MCF 10A (cell line): ENCODE results near the gene CCT6B. TPM values are rescaled to one million over a fixed set of nuclear protein-coding genes. Genes with fewer than 3 reads are reported as not detected.
"Not testable (repeated sequence)": the region's sequence is repeated elsewhere in the genome, so short reads cannot be mapped to it uniquely, and the experiment has no call there.

Experiments
- BruUV-seq: library from RNA; stranded (reverse); fragments of 400-500 nt; replicated peaks from 2 replicates; lab custom pipeline; 2021; lab: Mats Ljungman, UMichigan
- CTCF ChIA-PET: fragments of 300-600 bp; sonication (Branson Sonifier 250); formaldehyde crosslinking; extraction: SDS; loops from one replicate; lab custom pipeline; 2021; ENCODE audit warnings: antibody characterized with exemption, inconsistent platforms; lab: Yijun Ruan, JAX
- POLR2A ChIA-PET: fragments of 300-600, 350-650 bp; sonication (Branson Sonifier 250); formaldehyde crosslinking; extraction: SDS; loops from one replicate; lab custom pipeline; 2020; ENCODE audit warnings: antibody characterized with exemption, inconsistent platforms; lab: Yijun Ruan, JAX
- DNase-seq: peaks from one replicate; pipeline ENCODE4 v3.0.0-alpha.2; 2018; ENCODE audit not compliant: unreplicated experiment
- H3K27ac Mint-ChIP-seq: one replicate; pipeline ENCODE4 v1.8.0; 2022; ENCODE audit warnings: mild to moderate bottlenecking, low read depth, mixed read lengths; ENCODE audit not compliant: unreplicated experiment
- H3K27me3 Mint-ChIP-seq: one replicate; pipeline ENCODE4 v1.8.0; 2022; ENCODE audit warnings: mixed read lengths; ENCODE audit not compliant: insufficient read depth, unreplicated experiment
- H3K36me3 Mint-ChIP-seq: one replicate; pipeline ENCODE4 v1.8.0; 2022; ENCODE audit warnings: mild to moderate bottlenecking, moderate library complexity, mixed read lengths; ENCODE audit not compliant: insufficient read depth, unreplicated experiment
- H3K4me1 Mint-ChIP-seq: one replicate; pipeline ENCODE4 v1.8.0; 2022; ENCODE audit warnings: mixed read lengths; ENCODE audit not compliant: insufficient read depth, unreplicated experiment
- H3K4me3 Mint-ChIP-seq: one replicate; pipeline ENCODE4 v1.8.0; 2022; ENCODE audit warnings: mild to moderate bottlenecking, moderate library complexity, mixed read lengths; ENCODE audit not compliant: unreplicated experiment
- H3K9me3 Mint-ChIP-seq: one replicate; pipeline ENCODE4 v1.8.0; 2022; ENCODE audit warnings: mixed read lengths; ENCODE audit not compliant: unreplicated experiment
- intact Hi-C: fragments of 100-400 bp; cut with micrococcal nuclease; formaldehyde crosslinking; loops from 2 replicates; pipeline ENCODE4 v1.14.1; 2022
- total RNA-seq: library from RNA; stranded (reverse); gene quantifications from 2 replicates; pipeline ENCODE4 v1.2.3, GENCODE V29; 2022
- TF ChIP-seq, protein P1 (sequence below): fragments of 200-600 bp; IDR thresholded peaks from one replicate; pipeline ENCODE4 v1.8.0; 2022; ENCODE audit warnings: antibody characterized with exemption, mild to moderate bottlenecking; ENCODE audit not compliant: unreplicated experiment

Gene CCT6B
- total RNA-seq, 1 experiment from 2014 or later: 5.7 TPM

DNA sequence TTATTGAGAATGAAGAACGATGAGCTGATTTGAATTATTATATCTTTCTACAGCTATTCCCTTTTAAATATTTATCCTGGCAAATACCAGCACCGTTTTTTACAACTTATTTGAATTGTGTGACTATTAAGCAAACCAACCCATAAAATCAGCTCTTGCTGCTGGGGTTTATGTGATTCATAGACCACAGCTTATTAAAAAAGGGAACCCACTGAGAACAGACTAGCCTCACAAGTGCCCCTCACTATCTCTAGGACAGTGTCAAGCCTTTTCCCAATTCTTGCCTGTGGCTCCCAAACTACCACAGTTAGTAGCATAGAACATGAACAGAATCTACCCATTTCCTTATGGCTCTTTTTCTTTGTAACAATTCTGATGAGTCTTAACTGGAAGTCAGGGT, 12.9 kb upstream of the CCT6B start:
- CTCF ChIA-PET: interaction anchor here (0.5 to 2.0 kb wide), 4 partner anchors 146 to 772 kb away, joined by 3 to 6 read pairs (median 3); partner anchors contain the start of gene RAD51D
- TF ChIP-seq, protein P1, sequence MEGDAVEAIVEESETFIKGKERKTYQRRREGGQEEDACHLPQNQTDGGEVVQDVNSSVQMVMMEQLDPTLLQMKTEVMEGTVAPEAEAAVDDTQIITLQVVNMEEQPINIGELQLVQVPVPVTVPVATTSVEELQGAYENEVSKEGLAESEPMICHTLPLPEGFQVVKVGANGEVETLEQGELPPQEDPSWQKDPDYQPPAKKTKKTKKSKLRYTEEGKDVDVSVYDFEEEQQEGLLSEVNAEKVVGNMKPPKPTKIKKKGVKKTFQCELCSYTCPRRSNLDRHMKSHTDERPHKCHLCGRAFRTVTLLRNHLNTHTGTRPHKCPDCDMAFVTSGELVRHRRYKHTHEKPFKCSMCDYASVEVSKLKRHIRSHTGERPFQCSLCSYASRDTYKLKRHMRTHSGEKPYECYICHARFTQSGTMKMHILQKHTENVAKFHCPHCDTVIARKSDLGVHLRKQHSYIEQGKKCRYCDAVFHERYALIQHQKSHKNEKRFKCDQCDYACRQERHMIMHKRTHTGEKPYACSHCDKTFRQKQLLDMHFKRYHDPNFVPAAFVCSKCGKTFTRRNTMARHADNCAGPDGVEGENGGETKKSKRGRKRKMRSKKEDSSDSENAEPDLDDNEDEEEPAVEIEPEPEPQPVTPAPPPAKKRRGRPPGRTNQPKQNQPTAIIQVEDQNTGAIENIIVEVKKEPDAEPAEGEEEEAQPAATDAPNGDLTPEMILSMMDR: no peak
- intact Hi-C loops: no loop called here
- H3K9me3 Mint-ChIP-seq: no peaks in the 10 kb centered on the region
- H3K27me3 Mint-ChIP-seq: no peaks in the 10 kb centered on the region
- no peaks in the 10 kb centered on the region for H3K36me3 Mint-ChIP-seq
- POLR2A ChIA-PET: interaction anchor here (1.0 to 1.4 kb wide), 5 partner anchors 8 to 90 kb away, joined by 3 to 7 read pairs (median 3); partner anchors contain the start of genes CCT6B and ZNF830
- H3K4me1 Mint-ChIP-seq: peaks cover under 1% of the 10 kb centered on the region
- BruUV-seq: no TSS peak
- no peak for DNase-seq
- no peak overlapping the region for H3K4me3 Mint-ChIP-seq
- no peak overlapping the region for H3K27ac Mint-ChIP-seq

DNA sequence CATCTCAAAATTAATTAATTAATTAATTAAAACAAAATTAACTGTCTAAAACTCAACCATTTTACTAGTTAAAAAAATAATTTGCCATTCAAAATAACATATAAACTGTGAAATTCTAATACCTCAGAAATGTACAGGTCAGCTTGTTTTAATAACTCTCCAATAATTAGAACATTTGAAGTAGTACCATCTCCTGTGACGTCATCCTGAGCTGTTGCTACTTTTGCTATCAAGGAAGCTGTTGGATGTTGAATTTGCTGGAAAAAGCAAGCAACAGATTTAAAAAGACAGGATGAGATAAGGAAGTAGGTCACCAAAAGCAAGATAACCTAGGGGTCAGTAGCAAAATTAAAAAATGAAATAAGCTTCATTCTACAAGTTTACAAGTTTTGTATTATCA, 2.8 kb downstream of the CCT6B start:
- TF ChIP-seq, protein P1: no peak
- POLR2A ChIA-PET: interaction anchor here (0.6 to 1.2 kb wide), 3 partner anchors 19 to 24 kb away, joined by 3 to 5 read pairs (median 3); no protein-coding TSS in a partner anchor
- Mint-ChIP-seq H3K27me3 (no peaks in the 10 kb centered on the region), H3K4me3 (no peak overlapping the region), H3K9me3 (no peaks in the 10 kb centered on the region), H3K27ac (no peak overlapping the region), H3K36me3 (peaks cover 7% of the 10 kb centered on the region), H3K4me1 (peaks cover 10% of the 10 kb centered on the region)
- DNase-seq: no peak
- CTCF ChIA-PET: interaction anchor here (0.5 to 1.2 kb wide), 2 partner anchors 23 to 1175 kb away, joined by 3 read pairs; no protein-coding TSS in a partner anchor
- no TSS peak for BruUV-seq
- intact Hi-C loops: no loop called here

GRCh38 chr17:34950780-34951179, 10.5 kb downstream of the CCT6B start:
- H3K4me1 Mint-ChIP-seq, H3K27ac Mint-ChIP-seq, H3K27me3 Mint-ChIP-seq, BruUV-seq, H3K36me3 Mint-ChIP-seq, intact Hi-C loops, DNase-seq, CTCF ChIA-PET, H3K4me3 Mint-ChIP-seq, H3K9me3 Mint-ChIP-seq: not testable (repeated sequence)
- POLR2A ChIA-PET: interaction anchor here (1.2 kb wide), 1 partner anchor 10 kb away, joined by 8 read pairs; the partner anchor contains the start of genes CCT6B and ZNF830

GRCh38 chr17:34930283-34930682, 31.0 kb downstream of the CCT6B start:
- no peaks in the 10 kb centered on the region for H3K4me1 Mint-ChIP-seq
- no peaks in the 10 kb centered on the region for H3K9me3 Mint-ChIP-seq
- no peak overlapping the region for H3K4me3 Mint-ChIP-seq
- no peaks in the 10 kb centered on the region for H3K27me3 Mint-ChIP-seq
- ChIA-PET CTCF (interaction anchor here (0.7 kb wide), 1 partner anchor 1079 kb away, joined by 4 read pairs; no protein-coding TSS in a partner anchor), POLR2A (no interaction called here)
- BruUV-seq: no TSS peak
- TF ChIP-seq, protein P1: no peak
- no peaks in the 10 kb centered on the region for H3K36me3 Mint-ChIP-seq
- no peak for DNase-seq
- intact Hi-C loops: no loop called here
- H3K27ac Mint-ChIP-seq: no peak overlapping the region
